DMS153 treated with DMSO at 0.1 percent for 48 hours (cell line): ENCODE results near the gene STAT4.

Source experiments
- DNase-seq: peaks from one replicate; lab custom pipeline; 2025; ENCODE audit not compliant: unreplicated experiment; lab: John Stamatoyannopoulos, UW

STAT4 gene

DNA sequence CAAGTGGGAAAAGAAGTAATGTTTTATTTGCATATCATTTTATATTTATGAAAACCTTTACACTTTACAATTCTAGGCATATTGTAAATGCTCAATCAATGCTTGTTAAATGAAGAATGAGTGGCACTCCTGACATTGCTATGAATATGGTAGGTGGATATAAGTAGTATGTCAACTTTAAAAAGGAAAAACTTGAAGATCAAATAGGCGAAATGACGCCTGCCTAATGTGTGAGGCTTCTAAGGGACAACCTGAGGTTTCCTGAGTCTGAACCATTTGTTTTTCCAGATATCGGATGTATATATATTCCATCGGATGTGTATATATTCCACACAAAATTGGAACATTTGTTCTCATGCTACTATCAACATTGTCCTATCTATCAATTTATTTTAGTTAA is 1.4 kb downstream of the STAT4 start:
- DNase-seq, result no peak

DNA sequence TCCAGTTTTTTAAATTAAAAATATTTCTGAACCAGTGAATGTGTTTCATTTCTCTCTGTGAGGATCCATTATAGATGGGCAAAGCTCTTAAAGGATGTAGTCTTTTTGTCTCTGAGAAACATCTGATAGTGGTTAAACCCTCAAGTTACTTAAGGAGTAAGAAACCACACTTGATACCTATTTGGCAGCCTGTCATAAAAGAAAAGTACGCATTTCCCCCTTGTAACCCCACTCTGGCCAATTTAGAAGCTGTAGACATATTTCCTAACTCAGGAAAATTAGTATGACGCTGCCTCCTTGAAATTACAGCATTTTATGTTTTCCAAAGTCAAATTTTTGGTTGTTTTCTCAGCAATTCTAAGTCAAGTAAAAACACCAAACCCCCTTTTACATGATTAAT is 2.0 kb downstream of the STAT4 start:
- no peak for DNase-seq

DNA sequence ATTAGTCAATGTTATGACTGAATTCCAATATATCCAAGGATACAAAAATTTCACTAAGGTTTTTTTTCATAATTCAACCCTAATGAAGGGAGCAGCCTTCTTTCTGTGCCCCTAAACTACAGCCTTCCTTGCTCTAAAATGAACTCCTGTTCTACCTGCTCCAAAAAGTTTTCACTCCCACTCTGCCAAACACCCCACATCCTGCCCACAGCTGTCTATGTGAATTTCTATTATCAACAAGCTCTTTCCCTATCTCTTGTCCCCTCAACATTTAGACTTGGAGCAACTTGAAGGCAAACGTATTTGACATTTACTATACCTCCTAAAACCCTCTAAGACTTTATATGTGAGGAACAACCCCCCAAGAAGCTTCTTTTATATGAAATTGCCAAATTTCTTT is 2.5 kb downstream of the STAT4 start:
- DNase-seq, result no peak

DNA sequence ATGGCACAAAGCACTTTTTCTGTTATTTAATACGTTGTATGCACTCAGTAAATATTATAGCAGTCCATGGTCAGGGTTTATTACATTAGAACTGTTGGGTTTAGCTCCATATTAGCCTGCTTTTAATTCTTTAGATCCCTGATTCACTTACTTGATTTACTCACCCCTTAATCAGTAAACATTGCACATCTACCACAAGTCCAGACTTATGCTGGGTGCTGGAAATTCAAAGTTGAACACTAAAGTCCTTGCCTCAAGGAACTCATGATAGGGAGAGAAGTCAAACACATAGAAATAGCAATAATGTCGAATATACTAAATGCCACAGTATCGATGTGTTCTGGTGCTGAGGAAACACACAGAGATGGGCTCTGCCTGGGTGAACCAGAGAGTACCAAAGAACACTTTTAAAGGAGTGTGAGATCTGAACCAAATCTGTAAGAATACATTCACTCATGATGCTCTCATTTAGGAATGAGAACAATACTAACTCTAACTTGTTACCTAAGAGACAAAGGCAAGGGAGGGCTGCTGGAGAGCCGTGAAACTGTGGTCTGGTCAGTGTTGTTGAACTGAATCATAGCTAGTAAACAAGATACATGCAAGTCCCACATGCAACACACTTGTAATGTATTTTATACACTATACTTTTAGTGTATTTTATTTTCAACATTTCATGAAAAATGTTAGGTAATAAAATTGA is 4.9 kb downstream of the STAT4 start:
- DNase-seq, result no peak

DNA sequence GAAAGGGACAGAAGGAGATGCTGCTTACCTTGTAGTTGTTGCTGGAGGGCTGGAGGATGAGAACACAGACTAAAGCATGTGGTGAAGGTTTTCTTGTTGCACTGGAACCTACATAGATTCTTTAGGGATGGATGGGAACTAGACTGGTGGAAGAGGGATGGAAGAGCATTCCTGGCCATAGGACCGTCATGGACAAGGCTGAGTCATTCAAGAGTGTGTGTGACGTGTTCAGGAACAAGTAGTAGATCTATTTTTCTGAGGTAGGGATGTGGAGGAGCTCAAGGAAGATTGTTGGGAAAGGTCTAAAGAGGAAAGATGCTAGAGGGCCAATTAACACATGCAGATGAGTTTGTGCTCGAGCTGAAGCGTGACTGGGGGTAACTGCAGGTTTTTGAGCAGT is 6.6 kb downstream of the STAT4 start:
- DNase-seq, result no peak

DNA sequence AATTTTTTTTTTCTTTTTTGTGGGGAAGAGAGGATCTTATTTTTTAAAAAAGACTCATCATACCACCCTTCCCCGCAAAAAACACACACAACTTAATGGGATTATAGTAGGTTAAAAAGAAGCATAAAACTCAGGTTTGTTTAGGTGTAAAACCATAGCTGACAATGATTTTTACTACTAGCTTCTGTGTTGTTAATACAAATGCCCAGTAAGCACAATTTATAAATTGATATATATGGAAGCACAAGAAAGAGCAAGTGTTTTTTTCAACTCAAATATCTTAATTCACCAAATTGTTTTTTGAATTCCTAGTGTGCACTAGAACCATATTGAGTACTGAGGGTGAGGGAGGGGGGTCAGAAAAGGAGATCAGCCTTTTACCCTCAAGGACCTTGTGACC is 7.0 kb downstream of the STAT4 start:
- DNase-seq, result no peak

DNA sequence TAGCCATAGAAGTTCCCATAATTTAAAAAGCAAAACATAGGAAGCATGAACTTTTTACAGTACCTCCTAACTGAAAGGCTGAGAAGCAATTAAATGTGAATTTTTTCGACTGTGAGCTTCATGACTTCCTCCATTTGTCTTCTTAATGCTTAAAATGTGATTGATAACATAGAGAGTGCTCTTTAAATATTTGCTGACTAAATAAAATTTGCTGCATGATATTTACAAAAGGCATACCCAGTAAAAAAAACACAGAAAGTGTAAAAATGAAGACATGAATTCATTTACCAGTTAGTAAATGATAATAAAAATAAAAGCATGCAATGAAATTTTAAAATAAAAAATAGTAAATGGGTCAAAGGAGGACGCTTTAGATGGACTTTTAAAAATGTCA is 21.9 kb downstream of the STAT4 start:
- no peak for DNase-seq

DNA sequence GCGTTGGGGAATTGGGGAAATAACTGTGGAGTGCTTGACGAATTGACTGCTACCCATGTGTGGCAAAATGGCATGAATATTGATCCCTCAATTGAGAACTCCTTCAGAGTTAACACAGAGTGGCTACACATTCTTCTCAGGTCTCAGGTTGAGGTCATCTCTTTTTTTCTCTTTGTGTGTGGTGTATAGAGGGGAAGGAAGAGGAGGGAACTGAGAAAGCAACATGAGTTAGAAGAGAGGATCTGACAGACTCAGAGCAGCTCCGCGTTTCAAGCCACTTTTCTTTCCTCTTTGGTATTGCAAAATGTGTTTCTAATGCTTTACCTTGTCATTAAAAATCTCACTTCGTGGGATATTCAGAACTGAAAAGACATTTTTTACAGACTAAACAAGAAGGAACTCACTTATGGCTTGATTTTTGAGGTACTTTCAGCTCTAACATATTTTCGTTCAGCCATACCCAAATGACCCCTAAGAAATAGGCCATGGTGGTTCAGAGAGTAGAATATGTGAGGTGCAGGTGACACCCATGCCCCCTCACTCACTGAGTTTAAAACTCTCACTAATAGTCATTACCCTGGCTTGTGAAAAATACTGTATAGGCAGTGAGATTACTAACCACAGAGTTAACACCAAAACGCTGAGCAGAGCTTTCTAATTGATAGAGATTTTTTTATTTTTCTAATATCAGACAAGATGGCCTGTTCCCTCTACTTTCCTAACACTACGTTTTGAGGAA is 22.5 kb downstream of the STAT4 start:
- no peak for DNase-seq

DNA sequence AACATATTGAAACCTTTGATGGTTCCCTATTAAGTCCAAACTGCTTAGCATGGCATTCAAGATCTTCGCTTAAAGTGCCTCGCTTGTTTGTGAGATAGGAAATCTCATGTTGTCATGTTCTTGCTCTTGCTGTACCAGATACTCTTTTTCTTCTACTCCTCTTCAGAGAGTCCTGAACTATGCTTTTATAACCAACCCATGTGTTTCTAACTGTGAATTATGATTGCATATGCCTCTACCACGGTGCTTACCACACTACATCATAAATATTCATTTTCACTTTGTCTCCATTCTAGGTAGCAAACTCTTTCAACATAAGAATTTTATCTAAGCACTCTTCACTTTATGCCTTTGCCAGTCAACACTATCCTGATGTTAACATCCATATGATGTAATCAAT is 23.6 kb downstream of the STAT4 start:
- DNase-seq, result no peak

DNA sequence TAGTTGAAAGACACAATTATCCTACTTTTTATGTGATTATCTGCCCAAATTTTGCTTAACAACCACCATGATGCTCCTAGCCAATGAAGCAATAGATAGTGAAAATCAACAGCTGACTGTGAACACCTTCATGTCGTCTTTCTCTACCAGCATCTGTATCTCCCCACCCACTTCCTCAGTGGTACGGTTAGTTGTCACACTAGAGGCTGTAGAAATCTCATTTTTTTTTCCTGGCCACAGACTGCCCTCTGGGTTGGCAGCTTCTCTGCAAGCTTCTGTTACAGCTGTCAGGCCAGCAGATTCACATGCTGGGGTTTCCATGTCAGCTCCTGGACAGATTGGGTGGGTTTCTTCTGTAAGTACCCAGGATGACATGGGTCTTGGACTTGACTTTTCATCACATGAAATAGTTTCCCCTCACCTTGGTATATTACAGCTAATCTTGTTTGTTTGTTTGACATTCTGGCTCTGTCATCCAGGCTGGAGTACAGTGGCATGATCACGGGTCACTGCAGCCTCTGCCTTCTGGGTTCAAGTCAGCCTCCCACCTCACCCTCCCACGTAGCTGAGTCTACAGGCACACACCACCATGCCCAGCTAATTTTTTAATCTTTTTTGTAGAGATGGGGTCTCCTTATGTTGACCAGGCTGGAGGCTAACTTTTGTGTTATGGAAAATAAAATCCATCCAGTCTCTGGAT is 24.3 kb downstream of the STAT4 start:
- no peak for DNase-seq

DNA sequence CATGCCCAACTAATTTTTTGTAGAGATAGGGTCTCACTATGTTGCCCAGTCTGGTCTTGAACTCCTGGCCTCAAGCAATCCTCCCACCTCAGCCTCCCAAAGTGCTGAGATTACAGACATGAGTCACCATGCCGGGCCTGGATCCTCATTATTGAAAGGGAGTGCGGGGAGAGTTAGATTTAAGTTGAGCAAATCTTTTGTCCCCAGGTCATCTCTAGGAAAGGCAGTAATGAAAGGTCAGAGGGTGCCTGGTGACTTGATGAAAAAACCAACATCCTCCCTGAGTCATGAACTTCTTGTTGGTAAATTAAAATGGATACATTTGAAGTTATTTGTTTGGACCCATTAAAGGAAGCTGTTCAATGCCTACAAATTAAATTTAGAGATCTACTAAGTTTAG is 25.1 kb downstream of the STAT4 start:
- no peak for DNase-seq

DNA sequence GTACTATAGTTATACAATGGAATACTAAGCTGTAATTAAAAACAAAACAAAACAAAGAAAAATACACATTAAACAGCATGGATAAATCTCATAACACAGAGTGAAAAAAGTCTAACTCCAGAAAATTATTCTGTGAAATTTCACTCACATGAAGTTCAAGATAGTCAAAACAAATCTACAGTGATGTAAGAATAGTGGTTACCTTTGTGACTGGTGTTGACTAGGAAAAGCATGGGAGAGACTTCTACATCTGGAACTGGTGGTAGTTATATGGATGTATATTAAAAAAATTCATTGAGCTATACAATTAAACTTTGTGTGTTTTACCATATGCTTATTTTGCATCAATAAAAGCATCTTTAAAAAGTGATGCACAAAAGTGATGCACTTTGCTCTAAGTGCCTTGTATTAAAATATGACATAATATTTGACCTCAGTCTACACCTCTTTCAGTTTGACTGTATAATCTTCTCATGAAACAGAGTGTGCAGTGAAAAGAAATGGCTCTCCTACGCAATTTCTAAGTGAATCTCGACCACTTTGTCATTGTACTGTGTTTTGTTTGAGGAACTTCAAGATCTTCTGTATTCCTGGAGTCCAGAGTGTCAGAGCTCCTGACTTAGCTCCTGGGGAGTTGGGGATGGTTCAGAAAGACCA is 28.0 kb downstream of the STAT4 start:
- no peak for DNase-seq

DNA sequence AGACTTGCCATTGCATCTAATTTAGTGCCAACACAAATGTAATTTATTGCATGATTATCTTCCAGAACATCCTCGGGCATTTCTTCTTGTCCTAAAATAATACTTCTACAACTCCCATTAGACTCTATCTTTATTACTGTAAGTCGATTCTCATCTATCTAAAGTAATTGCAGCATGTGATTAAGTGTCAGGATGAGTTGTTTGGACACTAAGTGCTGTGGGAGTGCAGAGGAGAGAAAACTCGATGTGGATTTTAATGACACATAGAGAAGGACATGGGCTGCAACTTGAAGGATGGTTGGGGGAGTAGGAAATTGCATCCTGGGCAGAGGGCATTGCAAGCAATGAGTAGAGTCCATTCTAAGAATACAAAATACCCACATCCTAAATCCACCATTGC is 33.5 kb downstream of the STAT4 start:
- no peak for DNase-seq

DNA sequence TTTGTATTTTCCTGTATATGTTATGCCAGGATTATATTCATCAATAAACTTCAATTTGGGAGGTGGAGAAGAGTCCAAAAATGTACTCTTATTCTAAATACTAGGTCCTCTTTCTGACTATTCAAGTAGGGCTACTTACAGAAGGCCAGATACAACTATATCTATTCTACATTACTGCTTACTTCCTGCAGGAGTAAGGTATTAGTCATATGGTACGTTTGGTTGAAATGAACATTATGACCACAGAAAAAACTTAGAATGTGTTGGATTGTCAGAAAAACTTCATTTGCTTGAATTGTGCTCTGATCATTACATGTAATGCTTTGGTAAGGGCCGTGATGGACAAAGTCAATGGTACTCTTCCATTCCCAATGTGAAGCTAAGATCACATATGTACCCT is 35.0 kb downstream of the STAT4 start:
- DNase-seq, result no peak

DNA sequence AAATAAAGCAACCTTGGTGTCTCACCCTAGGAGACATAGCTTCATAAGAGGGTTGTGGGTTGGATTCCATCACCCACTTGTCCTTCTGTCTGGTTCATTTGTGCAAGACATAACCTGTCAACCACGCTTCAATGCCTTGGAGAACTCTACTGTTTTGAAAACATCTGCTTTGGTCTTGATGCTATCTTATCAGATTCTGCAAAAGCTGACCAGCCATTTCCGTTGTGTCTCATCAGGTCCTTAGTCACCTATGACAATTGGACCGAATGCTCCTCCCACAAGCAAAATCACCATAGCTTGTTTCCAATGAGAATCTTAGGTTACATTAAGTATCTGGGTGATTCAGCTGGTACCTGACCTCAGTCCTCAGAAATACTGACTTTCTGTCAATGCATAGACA is 35.4 kb downstream of the STAT4 start:
- no peak for DNase-seq

DNA sequence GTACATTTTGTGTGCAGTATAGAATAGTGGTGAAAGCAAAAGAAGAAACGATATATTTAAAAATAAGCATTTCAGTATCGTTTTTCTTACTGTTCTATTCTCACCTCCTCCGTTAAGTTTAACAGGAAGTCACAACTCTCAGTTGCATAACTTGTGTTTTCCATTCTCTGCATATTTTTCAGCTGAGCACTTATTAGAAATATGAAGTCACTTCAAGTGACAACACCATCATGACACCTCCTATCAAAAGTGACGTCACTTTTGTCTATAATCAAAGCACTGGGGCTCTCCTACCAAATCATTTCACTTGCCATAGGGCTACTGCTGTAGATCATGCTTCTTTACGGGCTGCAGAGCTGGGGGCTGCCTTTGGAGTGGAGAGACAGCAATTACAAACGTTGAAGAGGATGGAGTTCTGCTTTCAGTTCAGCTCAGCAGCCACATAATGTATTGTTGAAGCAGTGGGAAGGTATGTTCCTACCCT is 36.3 kb downstream of the STAT4 start:
- no peak for DNase-seq

DNA sequence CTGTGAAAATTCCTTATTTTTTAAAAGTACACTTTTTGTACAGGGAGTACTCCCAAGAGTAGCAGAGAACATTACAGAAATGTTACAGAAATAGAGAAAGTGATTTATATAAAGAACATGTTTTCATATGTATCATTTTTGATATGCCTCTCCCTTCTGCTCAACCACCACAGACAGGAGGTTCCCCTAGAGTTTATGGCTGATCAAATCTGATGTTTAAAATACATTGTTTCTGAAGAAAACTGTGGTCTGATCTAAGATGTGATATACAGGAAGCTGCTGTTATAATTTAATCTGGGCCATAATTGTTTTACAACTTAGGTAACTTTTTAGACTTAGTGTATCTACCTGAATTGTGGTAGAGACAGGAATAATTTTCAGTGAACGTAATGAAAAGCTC is 37.0 kb downstream of the STAT4 start:
- DNase-seq, result no peak

DNA sequence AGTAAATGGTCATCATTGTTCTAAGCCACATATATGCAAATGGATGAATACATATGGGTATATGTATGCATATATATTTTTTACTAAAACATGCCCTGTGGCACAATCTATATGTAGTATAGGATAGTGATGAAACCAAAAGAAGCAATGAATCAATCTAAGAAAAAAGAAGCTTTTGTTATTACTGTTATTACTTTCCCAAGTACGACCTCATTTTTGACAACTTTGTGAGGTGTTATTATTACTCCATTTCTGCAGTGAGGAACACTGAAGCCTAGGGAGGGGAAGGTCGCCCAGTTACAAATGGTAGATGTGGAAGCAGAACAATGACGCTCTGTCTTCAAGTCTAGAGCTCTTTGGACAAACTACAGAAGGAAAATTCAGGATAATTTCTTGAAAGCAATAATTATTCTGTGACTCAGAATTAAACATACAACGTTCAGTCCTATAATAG is 38.3 kb downstream of the STAT4 start:
- DNase-seq, result no peak

DNA sequence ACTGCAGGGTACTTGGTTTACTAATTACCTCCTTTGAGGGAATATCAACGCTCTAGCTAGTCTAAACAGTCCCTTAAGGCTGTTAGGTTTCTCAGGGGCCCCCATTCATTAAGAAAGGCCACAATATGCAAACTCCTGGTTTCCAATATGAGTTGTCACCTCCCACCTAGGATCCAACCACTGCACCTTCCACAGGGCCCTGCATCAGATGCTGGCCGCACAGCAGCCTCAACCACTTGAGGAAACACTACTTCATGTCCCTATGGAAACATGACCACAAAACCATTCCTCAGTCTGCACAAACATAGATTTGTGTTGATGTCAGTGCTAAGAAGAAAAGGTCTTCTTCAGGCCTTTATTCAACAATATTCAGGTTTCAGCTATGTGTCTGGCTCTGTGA is 40.9 kb downstream of the STAT4 start:
- no peak for DNase-seq

DNA sequence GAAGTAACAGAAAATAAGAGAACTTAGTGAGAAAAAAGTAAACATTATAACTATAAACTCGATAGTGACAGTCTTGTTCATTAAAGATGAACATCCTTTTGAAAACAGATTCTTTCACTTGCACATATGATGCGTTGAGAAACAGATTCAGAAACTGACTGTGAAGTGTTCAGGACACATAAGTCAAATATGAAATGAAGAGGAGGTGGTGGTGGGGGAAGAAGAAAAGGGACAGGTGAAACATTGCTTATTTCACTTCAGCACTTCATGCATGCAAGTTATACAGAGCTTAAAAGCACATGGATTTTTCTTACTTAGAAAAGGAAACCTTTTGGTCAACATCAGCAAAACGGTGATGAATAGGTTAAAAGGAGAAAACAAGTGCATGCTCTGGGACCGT is 42.5 kb downstream of the STAT4 start:
- no peak for DNase-seq

DNA sequence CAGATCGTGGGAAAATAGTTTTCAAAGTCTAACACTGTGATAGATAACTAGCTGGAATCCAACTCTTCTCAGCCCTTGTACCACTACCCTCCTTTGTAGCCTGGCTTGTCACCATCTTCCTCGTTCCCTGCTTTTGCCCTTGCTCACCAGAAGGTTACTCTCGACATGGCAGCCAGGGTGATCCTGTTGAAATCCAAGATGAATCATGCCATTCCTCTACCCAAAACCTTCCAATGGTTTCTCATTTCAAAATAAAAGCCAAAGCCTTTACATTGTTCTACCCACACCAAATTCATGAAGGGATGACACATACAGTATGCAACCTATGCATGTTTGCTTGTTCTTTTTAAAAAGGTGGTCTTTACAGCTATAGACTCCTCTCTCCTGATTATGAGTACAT is 45.7 kb downstream of the STAT4 start:
- DNase-seq, result no peak

DNA sequence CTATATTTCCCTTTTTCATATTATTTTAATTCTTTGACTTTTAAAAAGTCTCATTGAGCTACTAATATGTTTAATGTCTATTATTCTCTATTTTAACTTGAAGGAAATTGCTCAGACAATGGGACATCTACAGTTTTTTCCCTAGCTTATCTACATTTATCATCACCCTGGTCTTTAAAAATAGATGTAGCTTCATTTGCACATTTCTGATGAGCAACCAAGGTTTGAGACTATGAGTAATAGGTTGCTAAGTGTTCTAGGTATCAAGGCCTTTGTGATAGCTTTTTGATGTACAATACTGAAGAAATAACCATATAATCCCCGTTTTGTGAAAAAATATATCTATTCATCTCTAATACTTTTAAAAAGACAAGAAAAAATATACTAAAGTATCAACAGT is 47.0 kb downstream of the STAT4 start:
- DNase-seq, result no peak
